A549 treated with GW870086 at 1 μM for 4 hours (cell line): Measurements from ENCODE around the gene NOX1. TPM values are rescaled to one million over a fixed set of nuclear protein-coding genes. Genes with fewer than 3 reads are reported as not detected.

ENCODE experiments used
- total RNA-seq: library from RNA; stranded (reverse); fragments of 200-300 nt; extraction: Qiagen RNA extraction; gene quantifications from 5 replicates; pipeline ENCODE4 v1.2.3, GENCODE V29; 2022; ENCODE audit warnings: low read depth

Gene NOX1
- 0.07 to 0.17 TPM in 2 of 5 replicates, not detected in the others for total RNA-seq

DNA sequence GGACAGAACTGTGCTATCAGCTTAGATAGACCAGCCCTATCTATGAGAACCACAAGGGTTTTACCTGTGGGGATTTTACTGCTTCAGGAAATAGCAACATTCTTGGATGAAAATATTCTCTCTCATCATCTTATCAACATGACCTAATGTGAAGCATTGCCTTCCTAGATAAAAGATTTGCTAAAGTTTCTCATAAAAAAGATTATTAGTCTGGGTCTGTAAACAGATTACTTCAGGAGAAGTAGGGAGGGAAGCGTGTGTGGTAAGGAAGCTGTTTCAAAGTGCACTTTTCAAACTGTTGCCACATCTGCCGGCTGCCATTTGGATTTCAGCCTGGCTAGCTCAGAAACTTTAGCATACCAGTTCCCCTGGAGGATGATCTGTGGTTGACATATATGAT lies at the start of gene NOX1:
Gene NOX1 (minus strand): TSS at position 35 of the 400 bp plus-strand sequence. CDS start 220 bp downstream, outside the sequence.

DNA sequence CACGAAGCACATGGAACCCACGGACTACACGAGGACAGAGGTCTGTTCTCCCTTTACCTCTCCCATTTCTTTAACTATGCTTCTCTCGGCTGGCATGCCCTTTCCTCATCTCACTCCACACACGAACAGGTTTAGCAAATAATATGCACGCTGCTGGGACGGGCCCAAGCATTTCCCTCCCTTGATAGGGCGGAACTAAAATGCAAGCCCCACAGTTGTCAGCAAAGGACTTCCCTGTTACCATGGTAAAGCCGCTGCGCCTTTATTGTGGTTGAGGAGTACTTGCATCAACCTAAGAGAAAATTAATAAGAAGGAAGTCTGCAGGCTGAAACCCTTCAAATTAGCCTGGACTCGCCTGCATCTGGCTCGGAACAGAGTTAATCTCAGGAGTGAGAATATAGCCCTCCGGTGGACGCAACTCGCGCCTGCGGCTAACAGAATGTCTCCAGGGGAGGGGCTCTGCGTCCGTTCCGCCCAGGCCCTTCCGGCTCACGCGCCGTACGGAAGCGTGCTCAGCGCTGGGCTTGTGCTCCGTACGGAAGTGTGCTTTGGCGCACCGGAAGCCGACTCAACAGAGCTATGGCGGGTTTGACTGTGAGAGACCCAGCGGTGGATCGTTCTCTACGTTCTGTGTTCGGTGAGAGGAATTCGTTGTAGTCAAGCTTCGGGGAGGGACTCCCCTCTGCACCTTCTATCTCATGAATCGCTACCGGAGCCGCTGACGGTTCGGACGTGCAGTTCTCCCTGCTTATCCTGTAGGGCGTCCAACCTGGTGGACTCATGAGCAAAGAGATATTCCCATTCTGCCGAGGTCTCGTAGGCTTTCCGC lies 54.1 kb downstream of the NOX1 start, which contains the start of gene CSTF2:
Gene CSTF2 (plus strand): TSS at position 555 of the 830 bp plus-strand sequence. CDS start 26 bp downstream, at position 581.

Other genes with a start within 250 kb of the NOX1 start
- 35.2 to 43.3 TPM (median 41.1 TPM) in 5 replicates for gene TSPAN6, start 237.6 kb downstream of the NOX1 start, total RNA-seq
- gene SRPX2, start 230.2 kb downstream of the NOX1 start, total RNA-seq, result 2.5 to 4.1 TPM (median 2.6 TPM) in 5 replicates
- 1.5 to 3.8 TPM (median 2.9 TPM) in 5 replicates for gene SYTL4, start 142.2 kb downstream of the NOX1 start, total RNA-seq
- gene CSTF2, start 54.0 kb downstream of the NOX1 start, total RNA-seq, result 30.1 to 36.2 TPM (median 33.1 TPM) in 5 replicates
- gene XKRX, start 54.6 kb upstream of the NOX1 start, total RNA-seq, result 0.66 to 0.79 TPM (median 0.70 TPM) in 5 replicates
- 0.22 to 0.44 TPM (median 0.31 TPM) in 3 of 5 replicates, not detected in the others for gene ARL13A, start 95.3 kb upstream of the NOX1 start, total RNA-seq
- 13.4 to 16.5 TPM (median 13.9 TPM) in 5 replicates for gene TRMT2B, start 177.8 kb upstream of the NOX1 start, total RNA-seq
- not detected in 5 replicates for gene TMEM35A, start 204.5 kb upstream of the NOX1 start, total RNA-seq
- 9.7 to 15.4 TPM (median 12.8 TPM) in 5 replicates for gene CENPI, start 223.8 kb upstream of the NOX1 start, total RNA-seq